Liver (tissue), 3 donors: ENCODE measurements around the gene SLC25A39.

Experiments
- EGR1 ChIP-seq, 2 donors: IDR thresholded peaks; 2 replicates each; pipeline ENCODE4 v1.6.1; 2016 to 2018; ENCODE audit warnings: antibody characterized with exemption in 2 of 2, low read depth in 2 of 2
- HNF4A ChIP-seq, 2 donors: conservative IDR thresholded peaks; 2 replicates each; pipeline ENCODE4 v1.6.1; 2016; ENCODE audit warnings: antibody characterized with exemption in 2 of 2, mild to moderate bottlenecking in 2 of 2
- JUND ChIP-seq, 2 donors: IDR thresholded peaks; 2 replicates each; pipeline ENCODE4 v1.6.1; 2016; ENCODE audit warnings: antibody characterized with exemption in 2 of 2
- NR2F2 ChIP-seq: IDR thresholded peaks from 2 replicates; pipeline ENCODE4 v1.6.1; 2016; ENCODE audit warnings: antibody characterized with exemption
- RAD21 ChIP-seq, 2 donors: IDR thresholded peaks; 2 replicates each; pipeline ENCODE4 v1.6.1; 2016; ENCODE audit warnings: antibody characterized with exemption in 2 of 2, mild to moderate bottlenecking in 2 of 2
- RXRA ChIP-seq, 2 donors: IDR thresholded peaks; 2 replicates each; pipeline ENCODE4 v1.6.1; 2017 to 2018; ENCODE audit warnings: antibody characterized with exemption in 2 of 2, mild to moderate bottlenecking in 1 of 2
- SP1 ChIP-seq: IDR thresholded peaks from 2 replicates; pipeline ENCODE4 v1.6.1; 2018; ENCODE audit warnings: antibody characterized with exemption, mild to moderate bottlenecking
- TAF1 ChIP-seq: conservative IDR thresholded peaks from 2 replicates; pipeline ENCODE4 v1.6.1; 2016; ENCODE audit warnings: antibody characterized with exemption, mild to moderate bottlenecking
- YY1 ChIP-seq: IDR thresholded peaks from 2 replicates; pipeline ENCODE4 v1.6.1; 2016; ENCODE audit warnings: antibody characterized with exemption, mild to moderate bottlenecking
- TF ChIP-seq, protein P1 (sequence below): fragments of 150-350 bp; IDR thresholded peaks from 2 replicates; pipeline ENCODE4 v1.5.1; 2017; ENCODE audit warnings: improper control_type of control experiment, low read depth, low read length; ENCODE audit not compliant: missing input control
- TF ChIP-seq, protein P2 (sequence below): IDR thresholded peaks from 2 replicates; pipeline ENCODE4 v1.6.1; 2016; ENCODE audit warnings: antibody characterized with exemption, mild to moderate bottlenecking
- TF ChIP-seq, protein P3 (sequence below): IDR thresholded peaks from 2 replicates; pipeline ENCODE4 v1.6.1; 2016; ENCODE audit warnings: antibody characterized with exemption
- TF ChIP-seq, protein P4 (sequence below): IDR thresholded peaks from 2 replicates; pipeline ENCODE4 v1.6.1; 2016; ENCODE audit warnings: antibody characterized with exemption
- donor health status: healthy.
- donor health status: healthy.

DNA sequence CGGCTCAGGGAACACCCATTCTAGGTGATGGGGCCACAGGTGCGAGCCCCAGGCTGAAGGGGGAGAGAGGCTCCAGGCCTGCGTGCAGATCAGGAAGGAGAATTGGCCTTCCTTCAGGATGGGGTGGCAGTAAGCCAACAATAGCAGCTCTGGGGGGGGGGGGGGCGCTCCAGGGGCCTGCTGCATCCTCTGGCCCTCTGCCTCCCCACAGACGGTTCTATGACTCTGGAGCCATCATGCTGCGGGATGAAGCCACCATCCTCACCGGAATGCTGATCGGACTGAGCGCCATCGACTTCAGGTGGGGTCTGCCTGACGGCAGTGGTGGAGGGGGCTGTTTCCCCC, 10.1 kb downstream of the SLC25A39 start:
- no peak for TF ChIP-seq SP1
- TF ChIP-seq, protein P1, sequence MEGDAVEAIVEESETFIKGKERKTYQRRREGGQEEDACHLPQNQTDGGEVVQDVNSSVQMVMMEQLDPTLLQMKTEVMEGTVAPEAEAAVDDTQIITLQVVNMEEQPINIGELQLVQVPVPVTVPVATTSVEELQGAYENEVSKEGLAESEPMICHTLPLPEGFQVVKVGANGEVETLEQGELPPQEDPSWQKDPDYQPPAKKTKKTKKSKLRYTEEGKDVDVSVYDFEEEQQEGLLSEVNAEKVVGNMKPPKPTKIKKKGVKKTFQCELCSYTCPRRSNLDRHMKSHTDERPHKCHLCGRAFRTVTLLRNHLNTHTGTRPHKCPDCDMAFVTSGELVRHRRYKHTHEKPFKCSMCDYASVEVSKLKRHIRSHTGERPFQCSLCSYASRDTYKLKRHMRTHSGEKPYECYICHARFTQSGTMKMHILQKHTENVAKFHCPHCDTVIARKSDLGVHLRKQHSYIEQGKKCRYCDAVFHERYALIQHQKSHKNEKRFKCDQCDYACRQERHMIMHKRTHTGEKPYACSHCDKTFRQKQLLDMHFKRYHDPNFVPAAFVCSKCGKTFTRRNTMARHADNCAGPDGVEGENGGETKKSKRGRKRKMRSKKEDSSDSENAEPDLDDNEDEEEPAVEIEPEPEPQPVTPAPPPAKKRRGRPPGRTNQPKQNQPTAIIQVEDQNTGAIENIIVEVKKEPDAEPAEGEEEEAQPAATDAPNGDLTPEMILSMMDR = no peak
- TF ChIP-seq, protein P2, sequence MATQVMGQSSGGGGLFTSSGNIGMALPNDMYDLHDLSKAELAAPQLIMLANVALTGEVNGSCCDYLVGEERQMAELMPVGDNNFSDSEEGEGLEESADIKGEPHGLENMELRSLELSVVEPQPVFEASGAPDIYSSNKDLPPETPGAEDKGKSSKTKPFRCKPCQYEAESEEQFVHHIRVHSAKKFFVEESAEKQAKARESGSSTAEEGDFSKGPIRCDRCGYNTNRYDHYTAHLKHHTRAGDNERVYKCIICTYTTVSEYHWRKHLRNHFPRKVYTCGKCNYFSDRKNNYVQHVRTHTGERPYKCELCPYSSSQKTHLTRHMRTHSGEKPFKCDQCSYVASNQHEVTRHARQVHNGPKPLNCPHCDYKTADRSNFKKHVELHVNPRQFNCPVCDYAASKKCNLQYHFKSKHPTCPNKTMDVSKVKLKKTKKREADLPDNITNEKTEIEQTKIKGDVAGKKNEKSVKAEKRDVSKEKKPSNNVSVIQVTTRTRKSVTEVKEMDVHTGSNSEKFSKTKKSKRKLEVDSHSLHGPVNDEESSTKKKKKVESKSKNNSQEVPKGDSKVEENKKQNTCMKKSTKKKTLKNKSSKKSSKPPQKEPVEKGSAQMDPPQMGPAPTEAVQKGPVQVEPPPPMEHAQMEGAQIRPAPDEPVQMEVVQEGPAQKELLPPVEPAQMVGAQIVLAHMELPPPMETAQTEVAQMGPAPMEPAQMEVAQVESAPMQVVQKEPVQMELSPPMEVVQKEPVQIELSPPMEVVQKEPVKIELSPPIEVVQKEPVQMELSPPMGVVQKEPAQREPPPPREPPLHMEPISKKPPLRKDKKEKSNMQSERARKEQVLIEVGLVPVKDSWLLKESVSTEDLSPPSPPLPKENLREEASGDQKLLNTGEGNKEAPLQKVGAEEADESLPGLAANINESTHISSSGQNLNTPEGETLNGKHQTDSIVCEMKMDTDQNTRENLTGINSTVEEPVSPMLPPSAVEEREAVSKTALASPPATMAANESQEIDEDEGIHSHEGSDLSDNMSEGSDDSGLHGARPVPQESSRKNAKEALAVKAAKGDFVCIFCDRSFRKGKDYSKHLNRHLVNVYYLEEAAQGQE = no peak
- no peak for TF ChIP-seq RAD21 (IDR thresholded peaks at IDR 0.05)
- TF ChIP-seq, protein P3, sequence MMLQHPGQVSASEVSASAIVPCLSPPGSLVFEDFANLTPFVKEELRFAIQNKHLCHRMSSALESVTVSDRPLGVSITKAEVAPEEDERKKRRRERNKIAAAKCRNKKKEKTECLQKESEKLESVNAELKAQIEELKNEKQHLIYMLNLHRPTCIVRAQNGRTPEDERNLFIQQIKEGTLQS = no peak
- no peak for TF ChIP-seq NR2F2
- TF ChIP-seq YY1 = no peak
- TF ChIP-seq, protein P4, sequence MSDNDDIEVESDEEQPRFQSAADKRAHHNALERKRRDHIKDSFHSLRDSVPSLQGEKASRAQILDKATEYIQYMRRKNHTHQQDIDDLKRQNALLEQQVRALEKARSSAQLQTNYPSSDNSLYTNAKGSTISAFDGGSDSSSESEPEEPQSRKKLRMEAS = no peak
- TF ChIP-seq HNF4A (conservative IDR thresholded peaks at IDR 0.05) = no peak
- no peak for TF ChIP-seq TAF1
- TF ChIP-seq EGR1 (IDR thresholded peaks at IDR 0.05; ENCODE audit: low read depth in 2 of 2) = no peak
- TF ChIP-seq JUND (IDR thresholded peaks at IDR 0.05) = no peak
- TF ChIP-seq RXRA (IDR thresholded peaks at IDR 0.05) = no peak
